ENCODE measurements around the gene ADCY4.

DNA sequence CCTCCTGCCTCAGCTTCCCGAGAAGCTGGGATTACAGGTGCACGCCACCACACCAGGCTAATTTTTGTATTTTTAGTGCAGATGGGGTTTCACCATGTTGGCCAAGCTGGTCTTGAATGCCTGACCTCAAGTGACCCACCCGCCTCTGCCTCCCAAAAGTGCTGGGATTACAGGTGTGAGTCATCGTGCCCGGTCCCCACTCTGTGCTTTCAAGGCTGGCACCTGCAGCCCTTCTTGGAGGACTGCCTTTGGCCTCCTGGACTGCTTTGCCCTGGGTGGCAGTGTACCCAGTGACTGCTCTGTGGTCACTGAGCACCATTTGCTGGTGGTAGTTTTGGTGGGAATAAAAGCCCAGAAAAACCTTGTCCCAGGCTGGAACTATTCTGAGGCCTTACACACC lies 47.9 kb downstream of the ADCY4 start:
- TF ChIP-seq FOXK2 (IDR thresholded peaks at IDR 0.05), result no peak
- no peak for TF ChIP-seq TARDBP (IDR thresholded peaks at IDR 0.05)
- TF ChIP-seq, protein P1, sequence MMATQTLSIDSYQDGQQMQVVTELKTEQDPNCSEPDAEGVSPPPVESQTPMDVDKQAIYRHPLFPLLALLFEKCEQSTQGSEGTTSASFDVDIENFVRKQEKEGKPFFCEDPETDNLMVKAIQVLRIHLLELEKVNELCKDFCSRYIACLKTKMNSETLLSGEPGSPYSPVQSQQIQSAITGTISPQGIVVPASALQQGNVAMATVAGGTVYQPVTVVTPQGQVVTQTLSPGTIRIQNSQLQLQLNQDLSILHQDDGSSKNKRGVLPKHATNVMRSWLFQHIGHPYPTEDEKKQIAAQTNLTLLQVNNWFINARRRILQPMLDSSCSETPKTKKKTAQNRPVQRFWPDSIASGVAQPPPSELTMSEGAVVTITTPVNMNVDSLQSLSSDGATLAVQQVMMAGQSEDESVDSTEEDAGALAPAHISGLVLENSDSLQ (IDR thresholded peaks at IDR 0.05), result no peak
- no peak for TF ChIP-seq ARNT (IDR thresholded peaks at IDR 0.05)
- no peak for TF ChIP-seq ZNF384 (IDR thresholded peaks at IDR 0.05)

All from HEK293T (cell line).